Stimulated activated CD8-positive, alpha-beta memory T cell treated with anti-CD3 and anti-CD28 coated beads, Interleukin-12 subunit alpha, Interleukin-12 subunit beta, amount 100 ng/mL, for 24 hours (primary cell): ENCODE results near the gene CTNND2.

Experiments
- DNase-seq: peaks from one replicate; pipeline ENCODE4 v3.0.0-alpha.2; 2020; ENCODE audit errors: extremely low read depth

The CTNND2 gene

DNA sequence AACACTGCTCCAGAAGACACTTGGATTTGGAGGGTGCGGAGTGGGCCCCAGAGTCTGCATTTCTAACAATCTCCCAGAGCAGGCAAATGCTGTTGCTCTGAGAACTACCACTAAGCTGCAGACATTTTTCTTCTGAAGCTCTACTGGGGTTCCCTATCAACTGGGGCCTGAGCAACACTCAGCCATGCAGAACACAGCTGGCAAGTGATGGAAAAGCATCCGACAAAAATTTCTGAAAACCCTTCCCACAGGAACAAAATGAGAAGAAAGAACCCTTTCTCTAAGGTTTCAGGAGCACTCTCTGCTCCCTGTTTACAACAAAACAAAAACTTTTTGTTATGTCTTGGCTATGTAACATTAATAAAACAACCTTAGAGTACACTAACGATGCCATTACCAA lies 516.9 kb downstream of the CTNND2 start:
- no peak for DNase-seq

GRCh38 chr5:11386398-11386797 lies 517.8 kb downstream of the CTNND2 start:
- DNase-seq: no peak

DNA sequence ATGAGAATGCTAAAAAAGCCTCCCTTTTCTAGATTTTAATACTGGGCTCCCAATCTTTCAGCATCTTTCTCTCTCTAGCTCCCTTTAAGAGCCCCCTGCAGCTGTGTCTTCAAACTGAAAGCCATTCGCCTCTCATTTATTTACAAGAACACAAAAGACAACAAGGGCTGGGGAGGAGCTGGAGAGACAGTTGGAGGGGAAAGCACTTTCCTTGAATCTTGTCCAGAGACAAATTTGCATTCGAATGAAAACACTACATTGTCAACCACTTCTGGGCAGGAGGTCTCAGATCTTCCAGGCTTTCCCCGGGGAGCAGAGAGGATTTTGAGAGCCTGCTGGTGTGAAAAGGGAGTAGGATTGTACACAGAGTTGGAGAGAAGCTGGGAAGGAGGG lies 518.3 kb downstream of the CTNND2 start:
- DNase-seq: no peak

GRCh38 chr5:11385251-11385900 lies 518.9 kb downstream of the CTNND2 start:
- DNase-seq: no peak

DNA sequence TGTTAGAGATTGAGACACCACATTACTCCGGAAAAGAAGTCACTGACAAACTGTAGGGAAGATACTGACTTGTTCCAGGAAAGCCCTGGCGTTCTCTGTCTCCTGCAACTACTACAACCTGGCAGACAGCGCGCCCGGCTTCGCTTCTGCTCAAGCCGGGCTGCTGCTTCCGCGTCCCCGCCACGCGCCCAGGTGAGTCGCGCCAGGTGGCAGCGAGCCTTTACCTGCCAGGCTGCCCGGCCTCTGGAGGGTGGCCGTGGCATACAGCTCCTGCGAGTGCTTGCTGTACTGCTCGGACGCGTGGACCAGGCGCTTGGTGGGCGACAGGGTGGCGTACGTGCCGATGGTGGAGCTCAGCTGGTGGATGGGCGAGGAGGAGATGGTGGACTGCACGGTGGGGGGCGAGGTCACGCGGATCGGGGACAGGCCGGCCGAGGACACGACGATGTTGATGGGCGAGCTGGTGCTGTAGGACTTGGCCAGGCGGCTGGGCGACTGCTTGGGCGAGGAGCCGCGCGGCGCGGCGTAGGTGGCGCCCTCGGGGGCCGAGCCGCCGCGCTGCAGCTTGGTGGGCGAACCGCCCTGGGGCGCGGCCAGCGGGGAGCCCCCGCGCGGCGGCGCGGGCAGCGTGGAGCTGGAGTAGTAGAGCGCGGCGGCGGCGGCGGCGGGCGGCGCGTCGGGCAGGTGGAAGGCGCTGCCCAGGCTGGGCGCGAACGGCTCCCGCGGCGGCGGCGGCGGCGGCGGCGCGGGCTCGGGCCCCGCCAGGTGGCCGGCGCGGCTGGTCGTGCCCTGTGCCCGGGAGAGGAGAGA lies 519.6 kb downstream of the CTNND2 start:
- no peak for DNase-seq

DNA sequence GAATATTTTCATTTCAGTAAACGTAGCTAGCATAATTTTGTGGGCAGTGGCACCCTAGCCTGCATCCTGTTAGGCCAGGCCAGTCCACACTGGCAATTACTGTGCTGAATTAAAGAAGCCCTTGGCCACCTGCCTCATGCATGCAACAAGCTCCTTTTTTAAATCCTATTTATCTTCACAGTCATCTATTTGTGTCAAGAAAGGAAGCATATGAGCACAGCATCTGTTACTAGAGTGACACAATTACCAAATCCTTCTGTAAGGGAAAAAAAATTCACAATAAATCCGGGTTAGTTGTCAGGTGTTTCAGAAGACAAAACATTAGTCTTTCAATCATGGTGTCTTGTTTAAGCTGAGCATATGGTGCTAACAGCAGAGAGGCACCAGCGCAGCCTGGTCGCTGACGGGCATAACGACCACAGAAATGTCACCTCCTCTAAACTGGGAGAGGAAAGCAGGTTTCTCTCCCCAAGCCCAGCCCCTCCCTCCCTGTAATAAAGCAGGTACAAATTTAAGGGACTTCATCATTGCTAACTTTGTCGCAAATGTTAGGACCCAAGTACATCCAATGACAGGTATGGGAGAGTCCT lies 520.6 kb downstream of the CTNND2 start:
- DNase-seq: no peak

GRCh38 chr5:11378461-11378860 lies 525.8 kb downstream of the CTNND2 start:
- no peak for DNase-seq

DNA sequence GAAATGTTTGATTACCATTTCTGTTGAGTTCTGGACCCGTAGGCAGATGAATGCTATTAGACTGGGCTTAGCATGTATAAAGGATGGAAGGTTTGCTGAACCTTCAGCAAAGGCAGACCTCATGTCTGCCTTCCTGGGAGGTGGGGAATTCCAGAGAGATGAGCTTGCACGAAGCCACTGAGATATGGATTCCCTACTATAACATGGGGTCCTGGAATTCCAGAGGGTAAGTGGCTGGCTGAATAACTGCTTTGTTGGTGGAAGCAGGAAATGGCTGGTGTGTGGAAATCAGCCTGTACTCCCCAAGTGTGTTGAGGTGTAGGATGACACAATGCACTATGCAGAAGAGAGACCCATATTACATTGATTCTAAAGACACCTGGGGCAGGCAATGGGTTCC lies 526.4 kb downstream of the CTNND2 start:
- DNase-seq: no peak

DNA sequence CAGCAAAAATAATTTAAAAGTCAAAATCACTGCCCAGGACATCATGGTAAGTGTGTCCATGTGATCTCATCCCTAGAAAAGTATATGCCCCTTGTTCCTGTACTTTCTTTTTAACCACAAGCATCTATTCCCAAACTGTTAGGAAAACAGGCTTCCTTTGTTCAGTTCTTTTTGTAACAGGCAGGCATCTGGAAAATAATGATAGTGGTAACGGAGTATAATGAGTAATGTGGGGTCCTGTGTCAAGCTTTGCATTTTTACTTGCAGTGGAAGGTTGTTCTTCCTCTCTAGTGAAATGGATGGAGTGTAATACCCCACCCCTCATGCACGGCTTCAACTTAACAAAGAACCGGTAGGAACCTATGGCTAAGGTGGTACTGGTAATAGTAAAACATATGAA lies 532.1 kb downstream of the CTNND2 start:
- no peak for DNase-seq

DNA sequence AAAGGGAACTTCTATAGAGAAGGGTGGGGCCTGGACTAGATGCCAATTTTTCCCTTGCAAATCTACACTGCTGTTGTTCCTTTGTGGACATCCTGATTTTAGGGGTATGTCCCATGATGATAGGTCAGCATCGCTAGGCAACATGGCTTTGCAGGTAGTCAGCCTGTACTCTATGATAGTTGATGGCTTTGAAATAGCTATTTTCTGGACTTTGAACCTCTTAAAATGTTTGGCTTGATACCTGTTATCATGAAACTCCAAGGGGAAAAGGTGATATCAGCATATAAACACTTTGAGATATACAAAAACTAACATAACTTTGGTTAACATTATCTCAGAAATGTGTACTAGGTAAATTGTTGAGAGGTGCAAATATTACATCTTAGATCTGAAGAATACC lies 533.2 kb downstream of the CTNND2 start:
- no peak for DNase-seq

DNA sequence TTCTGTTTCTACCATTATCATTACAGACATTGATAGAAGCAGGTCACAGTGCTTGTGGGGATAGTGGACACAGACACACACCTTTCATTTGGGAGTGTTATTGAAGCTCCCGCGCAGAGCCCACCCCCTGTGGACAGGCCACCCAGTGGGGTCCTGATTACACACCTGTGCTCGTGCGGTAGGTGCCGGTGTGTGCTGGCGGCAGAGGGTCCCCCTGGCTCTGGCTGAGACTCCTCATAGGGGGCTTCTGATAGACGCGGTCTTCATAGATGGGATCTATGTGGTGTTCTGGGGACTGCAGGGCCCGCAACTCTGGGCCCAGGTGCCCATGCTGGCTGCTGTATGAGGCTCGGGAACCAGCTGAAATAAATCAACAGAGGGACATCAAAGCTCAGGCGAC lies 539.7 kb downstream of the CTNND2 start:
- DNase-seq: no peak

GRCh38 chr5:11363631-11364178 lies 540.5 kb downstream of the CTNND2 start:
- no peak for DNase-seq

DNA sequence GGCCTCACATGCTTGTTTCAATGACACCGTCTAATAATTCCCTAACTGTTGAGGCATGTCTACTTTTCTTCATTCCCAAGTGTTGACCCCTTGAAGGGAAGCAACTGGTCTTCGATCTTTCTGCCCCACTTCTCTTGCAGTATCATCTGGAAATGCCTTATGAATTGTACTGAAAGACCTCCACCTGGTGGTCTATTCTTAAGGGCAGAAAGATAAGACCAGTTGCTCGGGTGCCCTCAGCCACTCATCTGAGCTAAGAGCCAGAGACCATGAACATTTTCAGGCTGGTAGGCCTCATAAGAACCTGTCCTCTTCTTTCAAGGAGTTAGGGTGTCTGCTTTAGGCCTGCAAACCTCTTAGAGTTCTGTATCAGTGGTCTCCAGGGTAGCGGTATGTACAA lies 542.5 kb downstream of the CTNND2 start:
- DNase-seq: no peak

DNA sequence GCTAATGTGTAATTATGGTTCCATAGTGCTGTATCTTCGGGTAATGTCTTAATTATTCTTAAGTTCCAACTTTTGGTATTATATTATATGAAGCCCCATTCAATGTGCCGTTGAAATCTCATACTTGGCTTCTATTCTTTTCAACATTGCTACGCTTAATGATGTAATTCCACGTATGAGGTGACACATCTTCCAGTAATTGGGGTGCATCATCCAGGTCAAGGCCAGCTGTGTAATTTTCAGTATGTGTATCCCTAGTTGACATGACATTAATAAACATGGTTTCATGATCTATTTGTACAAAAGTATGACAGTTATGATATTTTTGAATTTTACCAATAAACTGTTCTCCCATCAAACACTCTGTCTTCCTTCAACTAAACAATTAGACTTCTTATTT lies 546.3 kb downstream of the CTNND2 start:
- no peak for DNase-seq

DNA sequence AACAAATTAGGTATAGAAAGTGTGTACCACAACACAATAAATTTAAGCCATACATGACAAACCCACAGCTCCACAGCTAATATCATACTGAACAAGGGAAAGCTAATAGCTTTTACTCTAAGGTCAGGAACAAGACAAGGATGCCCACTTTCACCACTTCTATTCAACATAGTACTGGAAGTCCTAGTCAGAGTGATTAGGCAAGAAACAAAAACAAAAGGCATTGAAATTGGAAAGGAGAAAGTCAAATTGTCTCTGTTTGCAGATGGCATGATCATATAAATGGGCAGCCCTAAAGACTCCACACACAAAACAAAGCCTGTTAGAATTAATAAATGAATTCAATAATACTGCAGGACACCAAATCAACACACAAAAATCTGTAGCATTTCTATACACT lies 548.8 kb downstream of the CTNND2 start:
- no peak for DNase-seq

DNA sequence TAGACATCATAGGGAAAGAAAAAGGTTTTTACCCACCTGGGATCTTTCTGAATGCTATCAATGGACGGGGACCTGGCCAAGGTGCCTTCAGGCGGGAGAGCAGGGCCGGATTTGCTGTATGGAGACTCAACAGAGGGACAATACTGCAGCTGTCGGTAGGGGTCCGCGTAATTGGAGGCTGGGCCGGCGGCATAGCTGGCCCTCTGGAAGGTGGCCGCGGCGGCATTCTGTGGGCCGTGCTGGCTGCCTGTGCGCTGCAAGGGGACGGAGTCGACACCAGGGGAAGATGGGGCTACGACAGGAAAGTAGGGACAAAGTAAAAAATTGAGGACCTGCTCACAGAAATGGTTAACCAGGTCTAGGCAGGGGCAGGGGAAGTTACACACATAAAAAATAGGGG lies 557.9 kb downstream of the CTNND2 start:
- no peak for DNase-seq

DNA sequence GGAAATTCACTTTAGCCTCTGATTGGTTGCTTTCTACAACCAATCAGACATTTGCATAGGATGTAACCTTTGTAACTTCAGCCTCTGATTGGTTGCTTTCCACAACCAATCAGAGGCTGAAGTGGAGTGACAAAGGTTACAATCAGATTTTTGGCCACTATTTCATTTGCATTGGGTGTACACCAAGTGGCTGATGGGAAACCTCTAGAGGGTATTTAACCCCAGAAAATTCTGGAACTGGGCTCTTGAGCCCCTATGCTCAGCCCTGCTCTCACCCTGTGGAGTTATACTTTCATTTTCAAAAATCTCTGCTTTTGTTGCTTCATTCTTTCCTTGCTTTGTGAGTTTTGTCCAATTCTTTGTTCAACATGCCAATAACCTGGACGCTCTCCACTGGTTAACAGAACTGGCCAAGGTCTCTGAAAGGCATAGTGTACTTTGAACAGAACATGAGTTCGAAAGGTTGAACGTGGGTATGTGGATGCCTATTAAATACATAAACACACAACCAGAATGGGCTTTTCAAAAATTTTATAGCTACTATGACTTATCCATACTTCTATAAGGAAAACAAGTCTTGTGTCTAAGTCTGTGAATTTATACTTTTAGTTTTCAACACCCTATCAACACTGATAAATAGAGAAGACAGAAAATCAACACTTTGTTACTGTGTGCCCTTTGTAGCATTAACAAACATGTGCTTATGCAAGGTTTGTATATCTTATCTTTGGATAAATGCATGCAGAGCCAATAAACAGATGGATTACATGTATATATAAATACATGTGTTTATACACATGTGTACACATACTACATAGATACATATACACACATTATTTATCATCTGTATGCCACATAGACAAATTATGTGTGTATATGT lies 568.1 kb downstream of the CTNND2 start:
- DNase-seq: no peak

DNA sequence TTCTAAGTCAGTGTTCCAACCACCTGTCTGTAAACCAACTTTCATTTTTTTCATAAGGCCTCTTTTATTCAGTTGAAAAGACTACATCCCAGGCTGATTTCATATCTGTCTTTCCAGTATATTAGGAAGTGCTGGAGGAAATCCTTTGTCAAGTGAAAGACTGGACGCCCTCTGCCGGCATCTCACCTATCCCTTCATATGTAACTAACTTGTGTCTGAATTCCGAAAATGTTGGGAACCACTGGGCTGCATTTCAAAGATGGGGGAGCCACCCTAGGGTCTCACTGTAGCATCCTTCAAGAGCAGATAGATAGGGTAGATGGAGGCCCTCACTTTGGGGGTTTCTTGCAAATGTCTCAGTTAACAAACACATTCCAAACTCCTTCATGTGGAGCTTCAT lies 569.8 kb downstream of the CTNND2 start:
- DNase-seq: no peak

DNA sequence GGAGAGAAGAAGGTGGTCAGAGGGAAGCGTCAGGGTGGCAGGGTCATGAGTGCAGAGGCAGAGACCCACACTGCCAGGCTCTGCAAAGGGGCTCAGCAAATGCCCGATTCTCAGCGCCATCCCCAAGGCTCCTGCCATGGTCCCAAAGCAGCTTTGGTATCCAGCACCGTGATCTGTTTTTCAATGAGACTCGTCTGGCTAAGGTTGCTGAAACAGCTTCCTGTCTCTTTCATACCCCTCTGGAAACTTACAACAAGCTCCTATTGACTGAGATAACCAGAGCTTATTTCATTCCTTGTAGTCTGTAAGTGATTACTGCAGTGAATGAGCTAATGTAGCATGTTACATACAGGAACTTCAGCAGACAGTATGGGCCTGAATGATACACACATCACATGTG lies 574.6 kb downstream of the CTNND2 start:
- no peak for DNase-seq

DNA sequence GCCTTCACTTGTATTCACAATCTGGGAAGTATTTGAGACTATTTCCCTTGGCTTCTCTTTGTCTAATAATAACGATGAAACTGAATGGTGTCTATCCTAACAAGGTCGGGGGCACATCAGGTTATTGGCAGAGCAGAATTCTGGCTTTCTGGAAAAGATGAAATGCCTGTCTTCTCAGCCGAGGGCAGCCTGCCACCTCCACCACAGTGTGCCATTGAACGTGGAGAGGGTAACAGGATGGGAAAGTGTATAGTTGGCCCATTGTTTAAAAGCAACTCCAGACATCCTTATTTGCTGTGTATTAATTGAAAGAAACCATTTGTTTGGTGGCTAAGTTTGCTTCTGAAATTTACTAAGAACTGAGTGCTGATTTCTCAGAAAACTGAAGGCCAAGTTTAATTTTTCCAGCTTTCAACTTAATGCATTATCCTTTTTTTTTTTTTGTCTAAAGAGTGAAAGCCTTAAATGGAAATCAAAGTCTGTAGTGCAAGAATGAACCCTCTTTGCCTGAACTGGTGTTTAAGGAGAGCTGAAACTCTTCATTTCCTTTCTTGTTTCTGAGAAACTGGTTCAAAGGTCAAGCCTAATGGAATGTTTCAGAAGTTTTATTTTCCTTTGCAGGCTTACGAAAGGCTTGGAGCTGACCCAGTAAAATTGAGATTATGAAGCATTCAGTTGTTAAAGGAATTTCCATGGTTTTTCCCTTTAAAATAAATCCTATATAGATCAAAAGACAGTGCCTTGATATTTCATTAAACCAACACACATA lies 579.5 kb downstream of the CTNND2 start:
- DNase-seq: no peak

DNA sequence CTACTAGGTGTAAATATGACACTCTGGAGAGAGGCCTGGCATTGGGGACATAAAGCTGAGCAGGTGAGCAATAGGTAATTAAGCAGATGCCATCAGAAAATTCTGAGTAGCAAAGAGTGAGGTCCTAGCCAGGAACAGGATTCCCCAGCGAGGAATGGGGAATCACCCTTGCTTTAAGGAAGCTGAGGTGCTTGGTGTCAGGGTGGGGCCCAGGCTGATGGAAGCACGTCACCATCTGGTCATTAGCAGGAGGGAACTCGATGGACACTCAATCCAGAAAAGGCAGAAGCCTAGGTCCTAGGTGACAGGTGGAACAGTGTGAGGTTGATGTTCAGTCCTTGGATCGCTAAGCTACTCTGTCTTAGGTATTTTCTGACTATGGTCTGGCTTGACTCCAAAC lies 580.5 kb downstream of the CTNND2 start:
- DNase-seq: no peak
